GM18526 (cell line): ENCODE data around the gene ELMO3.

Source experiments
- POLR2A ChIP-seq: IDR thresholded peaks from 3 replicates; pipeline ENCODE4 v1.6.1; 2011; ENCODE audit not compliant: insufficient read length; ENCODE audit errors: extremely low read depth

The ELMO3 gene

DNA sequence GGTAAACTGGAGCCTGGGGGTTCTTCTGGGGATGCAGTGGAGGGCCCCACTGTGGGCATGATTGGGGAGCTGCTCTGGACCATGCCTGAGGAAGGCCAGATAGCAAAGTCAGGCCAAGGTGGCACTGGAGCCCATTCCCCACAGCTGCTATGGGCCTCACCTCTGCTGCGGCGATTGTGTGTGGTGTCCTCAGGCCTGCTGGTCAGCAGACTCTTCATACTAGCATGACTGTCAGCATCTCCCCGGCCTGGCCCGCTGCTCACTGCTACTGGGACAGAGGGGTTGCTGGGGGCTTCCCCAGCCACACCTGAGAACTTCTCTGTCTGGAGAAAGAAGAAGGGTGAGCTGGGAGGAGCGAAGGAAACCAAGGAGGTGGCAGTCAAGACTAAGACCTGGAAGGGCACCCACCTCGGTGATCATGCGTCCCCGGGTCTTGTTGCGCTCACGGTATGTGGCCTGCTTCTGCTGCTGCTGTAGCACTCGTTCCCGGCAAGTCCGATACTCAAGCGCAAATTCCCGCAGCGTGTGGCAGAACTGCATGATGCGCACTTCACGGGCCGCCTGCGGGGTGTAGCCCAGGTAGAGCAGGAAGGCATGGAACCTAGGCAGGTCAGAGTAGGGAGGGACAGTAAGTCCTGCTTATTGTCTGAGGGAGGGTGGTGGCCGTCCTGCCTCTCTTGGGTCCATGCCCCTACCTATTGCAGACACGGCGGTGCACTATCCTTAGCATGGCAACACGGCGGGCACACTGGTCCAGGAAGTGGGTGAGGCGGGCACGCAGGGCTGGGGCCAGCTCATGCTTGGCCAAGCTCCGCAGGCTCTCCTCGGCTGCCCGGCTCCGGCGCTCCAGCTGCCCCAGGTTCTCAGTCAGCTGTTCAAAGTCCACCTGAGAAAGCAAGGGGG lies 31.2 kb downstream of the ELMO3 start:
- TF ChIP-seq POLR2A, result no peak

DNA sequence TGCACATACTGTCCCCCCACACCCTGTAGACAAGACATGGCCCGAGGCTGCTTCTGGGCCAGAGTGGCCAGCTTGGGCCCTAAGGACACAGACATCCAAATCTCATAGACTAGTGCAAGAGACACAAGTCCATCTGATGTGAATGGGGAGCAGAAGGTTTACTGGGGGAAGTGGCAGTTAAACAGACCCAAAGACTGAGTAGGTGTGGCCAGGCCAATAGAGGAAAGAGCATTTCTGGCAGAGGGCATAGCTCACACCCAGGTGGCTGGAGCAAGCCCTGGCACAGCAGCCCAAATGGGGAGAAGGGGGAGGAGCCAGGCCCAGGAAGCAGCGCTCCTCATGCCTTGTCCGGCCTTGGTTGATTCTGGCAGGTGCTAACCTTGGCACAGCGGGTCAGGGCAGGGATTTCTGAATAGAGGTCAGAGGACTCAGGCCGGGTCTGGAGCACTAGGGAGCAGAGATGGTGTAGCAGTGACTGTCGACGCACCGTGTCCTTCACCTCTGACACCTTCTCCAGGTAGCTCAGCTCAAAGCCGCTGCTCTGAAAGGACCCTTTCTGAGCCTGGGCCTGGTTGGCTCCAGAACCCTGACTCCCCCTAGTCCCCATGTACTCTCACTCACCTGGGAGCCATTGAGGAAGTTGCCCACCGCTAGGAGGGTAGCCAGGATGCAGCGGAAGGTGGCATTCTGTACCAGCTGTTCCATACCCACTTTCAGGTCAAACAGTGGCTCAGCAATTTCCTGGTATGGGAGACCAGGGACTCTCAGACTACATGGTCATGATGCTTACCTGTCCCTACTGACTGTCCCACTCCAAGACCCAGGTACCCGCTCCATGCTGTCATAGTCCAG lies 32.1 kb downstream of the ELMO3 start:
- no peak for TF ChIP-seq POLR2A

- no peak for TF ChIP-seq POLR2A
Measured at GRCh38 chr16:67233596-67233995, 34.7 kb downstream of the ELMO3 start.

GRCh38 chr16:67234180-67234597 lies 35.3 kb downstream of the ELMO3 start:
- no peak for TF ChIP-seq POLR2A

DNA sequence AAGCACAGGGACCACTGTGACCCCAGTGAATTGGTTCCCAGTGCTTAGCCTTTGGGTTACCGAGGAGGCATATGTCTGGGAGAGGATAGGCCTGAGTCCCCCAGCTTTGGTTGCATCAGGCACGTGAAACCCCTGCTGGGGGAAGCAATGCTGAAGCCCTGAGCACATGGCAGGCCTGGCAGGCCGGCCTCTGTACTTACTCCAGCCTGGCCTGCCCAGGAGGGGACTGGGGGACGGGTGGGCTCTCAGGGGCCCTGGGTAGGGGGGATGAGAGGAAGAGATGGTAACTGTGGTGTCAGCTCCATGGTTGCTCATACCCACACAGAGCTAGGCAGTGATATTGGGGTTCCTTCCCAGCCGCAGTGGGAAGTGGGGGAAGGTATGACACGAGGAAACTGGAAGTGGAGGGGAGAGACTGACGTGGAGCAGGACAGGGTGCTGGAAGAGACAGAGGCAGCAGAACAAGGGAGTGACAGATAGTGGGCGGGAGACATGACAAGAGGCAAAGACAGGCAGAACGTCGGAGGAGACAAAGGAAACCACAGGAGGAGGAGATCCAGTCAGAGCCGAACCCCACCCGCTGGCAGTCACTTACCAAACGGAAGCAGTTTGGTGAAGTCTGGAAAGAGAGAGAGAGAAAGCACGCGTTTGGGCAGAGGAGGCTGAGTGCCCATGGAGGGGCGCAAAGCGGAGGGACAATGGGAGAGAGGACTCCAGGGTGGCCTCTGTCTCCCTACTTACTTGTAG lies 37.1 kb downstream of the ELMO3 start:
- no peak for TF ChIP-seq POLR2A

- no peak for TF ChIP-seq POLR2A
Measured at GRCh38 chr16:67236563-67237395, 37.8 kb downstream of the ELMO3 start.

DNA sequence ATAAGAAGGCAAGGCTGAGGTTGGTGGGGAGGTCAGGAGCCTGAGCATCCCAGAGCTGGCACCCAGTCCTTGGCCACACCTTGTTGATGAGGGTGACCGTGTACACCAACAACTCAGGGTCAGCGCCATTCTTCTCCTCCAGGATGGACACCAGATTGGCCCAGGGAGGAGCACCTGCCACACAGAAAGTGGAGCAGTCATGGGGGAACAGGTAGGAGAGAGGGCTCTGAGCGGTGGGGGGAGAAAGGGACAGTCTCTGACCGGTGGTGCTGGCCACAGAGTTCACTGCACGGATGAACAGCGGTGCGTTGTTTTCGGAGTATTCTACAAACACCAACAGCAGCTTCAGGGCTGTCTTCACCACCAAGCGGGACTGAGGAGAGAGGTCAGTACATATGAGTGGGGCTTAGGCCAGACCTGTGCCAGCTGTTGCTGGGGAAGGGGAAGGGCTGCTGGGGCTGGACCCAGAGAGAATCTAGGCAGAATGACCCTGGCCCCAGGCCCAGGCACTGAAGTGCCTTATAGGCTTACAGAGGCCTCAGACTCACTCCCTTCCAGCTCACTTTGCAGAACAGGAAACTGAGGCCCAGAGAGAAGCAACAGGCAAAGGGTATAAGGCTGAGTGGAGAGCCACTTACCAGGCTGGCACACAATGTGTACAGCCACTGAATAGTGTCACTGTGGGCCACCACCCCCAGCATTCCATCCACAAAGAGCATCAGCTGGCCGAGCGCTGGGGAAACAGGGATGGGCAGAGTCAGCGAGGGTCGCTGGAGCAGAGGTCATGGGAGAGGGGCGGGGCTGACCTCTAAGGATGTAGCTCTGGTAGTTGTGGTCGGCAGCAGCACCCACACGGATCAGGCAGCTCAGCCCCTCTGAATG lies 38.7 kb downstream of the ELMO3 start:
- no peak for TF ChIP-seq POLR2A

GRCh38 chr16:67238278-67238575 lies 39.3 kb downstream of the ELMO3 start:
- no peak for TF ChIP-seq POLR2A

- no peak for TF ChIP-seq POLR2A
Measured at GRCh38 chr16:67238806-67239470, 40.0 kb downstream of the ELMO3 start.

DNA sequence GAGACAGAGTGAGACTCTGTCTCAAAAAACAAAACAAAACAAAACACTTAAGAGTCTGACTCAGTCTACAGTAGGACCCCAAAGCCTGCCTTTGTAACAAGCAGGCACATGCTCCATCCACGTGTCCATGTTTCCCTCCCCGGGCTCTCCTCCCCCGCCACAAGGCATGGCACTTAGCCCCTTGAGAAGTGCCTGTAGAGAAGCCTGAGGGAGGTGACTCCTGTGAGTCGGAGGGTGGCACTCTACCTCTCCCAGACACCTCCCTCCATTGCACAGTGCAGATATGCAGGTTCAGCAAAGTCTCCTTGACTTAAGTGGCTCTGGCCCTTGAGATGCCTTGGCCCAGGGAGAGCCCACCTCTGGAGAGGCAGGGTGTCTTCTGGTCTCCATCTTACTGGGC lies 41.6 kb downstream of the ELMO3 start:
- TF ChIP-seq POLR2A, result no peak

- TF ChIP-seq POLR2A, result no peak
Measured at GRCh38 chr16:67241008-67241900, 42.3 kb downstream of the ELMO3 start.

DNA sequence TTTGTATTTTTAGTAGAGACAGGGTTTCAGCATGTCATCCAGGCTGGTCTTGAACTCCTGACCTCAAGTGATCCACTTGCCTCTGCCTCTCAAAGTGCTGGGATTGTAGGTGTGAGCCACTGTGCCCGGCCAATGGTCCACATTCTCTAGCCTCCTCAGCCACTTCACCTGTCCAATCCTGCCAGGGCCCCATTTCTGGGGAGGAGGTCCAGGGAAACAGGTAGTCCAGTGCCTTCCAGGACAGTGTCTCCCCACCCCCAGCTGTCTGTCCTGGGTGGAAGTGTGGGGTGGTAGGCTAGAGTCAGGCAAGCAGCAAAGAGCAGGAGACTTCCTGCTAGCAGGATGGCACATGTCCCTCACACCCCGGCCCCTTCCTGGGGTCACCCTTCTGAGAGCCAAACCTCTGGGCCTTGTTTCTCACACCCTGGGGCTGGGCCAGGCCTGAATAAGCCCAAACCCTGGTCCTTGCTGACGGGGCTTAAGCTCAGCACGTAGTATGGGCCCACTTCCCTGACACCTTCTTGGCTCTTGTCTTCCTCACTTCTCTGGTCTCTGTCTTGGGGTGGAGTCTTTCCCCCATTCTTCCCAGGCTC lies 43.3 kb downstream of the ELMO3 start:
- no peak for TF ChIP-seq POLR2A
